ENCODE data around the gene ZDHHC8. TPM values are rescaled to one million over a fixed set of nuclear protein-coding genes. Genes with fewer than 3 reads are reported as not detected.
A peak's percentile ranks its signal among the peaks of the same experiment; 100 is the strongest.

Gene ZDHHC8
- total RNA-seq, 1 donor: 12.7 TPM

- TF ChIP-seq, protein P1, sequence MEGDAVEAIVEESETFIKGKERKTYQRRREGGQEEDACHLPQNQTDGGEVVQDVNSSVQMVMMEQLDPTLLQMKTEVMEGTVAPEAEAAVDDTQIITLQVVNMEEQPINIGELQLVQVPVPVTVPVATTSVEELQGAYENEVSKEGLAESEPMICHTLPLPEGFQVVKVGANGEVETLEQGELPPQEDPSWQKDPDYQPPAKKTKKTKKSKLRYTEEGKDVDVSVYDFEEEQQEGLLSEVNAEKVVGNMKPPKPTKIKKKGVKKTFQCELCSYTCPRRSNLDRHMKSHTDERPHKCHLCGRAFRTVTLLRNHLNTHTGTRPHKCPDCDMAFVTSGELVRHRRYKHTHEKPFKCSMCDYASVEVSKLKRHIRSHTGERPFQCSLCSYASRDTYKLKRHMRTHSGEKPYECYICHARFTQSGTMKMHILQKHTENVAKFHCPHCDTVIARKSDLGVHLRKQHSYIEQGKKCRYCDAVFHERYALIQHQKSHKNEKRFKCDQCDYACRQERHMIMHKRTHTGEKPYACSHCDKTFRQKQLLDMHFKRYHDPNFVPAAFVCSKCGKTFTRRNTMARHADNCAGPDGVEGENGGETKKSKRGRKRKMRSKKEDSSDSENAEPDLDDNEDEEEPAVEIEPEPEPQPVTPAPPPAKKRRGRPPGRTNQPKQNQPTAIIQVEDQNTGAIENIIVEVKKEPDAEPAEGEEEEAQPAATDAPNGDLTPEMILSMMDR (IDR thresholded peaks at IDR 0.05; ENCODE audit: insufficient read depth, low read length): no peak
- no peak overlapping the region for H3K4me3 ChIP-seq (ENCODE audit: low read depth, low read length)
- DNase-seq (ENCODE audit: low read depth): no peak
These were observed 47.3 kb downstream of the ZDHHC8 start for GRCh38 chr22:20178915-20179227.

GRCh38 chr22:20179455-20180244, 48.0 kb downstream of the ZDHHC8 start:
- DNase-seq (ENCODE audit: low read depth): no peak
- H3K4me3 ChIP-seq (ENCODE audit: low read depth, low read length): no peak overlapping the region
- TF ChIP-seq, protein P1 (IDR thresholded peaks at IDR 0.05; ENCODE audit: insufficient read depth, low read length): no peak

DNA sequence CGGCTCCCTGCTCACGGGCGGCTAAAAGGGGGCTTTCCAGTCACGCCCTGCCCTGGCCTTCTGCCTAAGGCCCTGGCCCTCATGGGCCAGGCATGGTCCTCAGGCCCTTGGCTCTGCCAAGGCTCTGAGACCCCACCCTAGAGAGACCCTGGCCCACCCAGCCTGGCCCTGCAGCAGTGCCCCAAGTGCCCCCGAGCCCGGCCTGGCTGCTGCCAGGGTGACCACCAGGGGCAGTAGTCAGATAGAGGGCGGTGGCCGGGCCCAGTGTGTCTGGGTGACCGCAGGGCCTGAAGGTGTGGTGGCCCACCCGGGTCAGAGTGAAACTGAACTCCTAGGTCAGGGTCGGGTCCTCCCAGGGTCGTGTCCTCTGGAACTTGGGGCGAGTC, 48.6 kb downstream of the ZDHHC8 start:
- no peak overlapping the region for H3K4me3 ChIP-seq (ENCODE audit: low read depth, low read length)
- DNase-seq (ENCODE audit: low read depth): no peak
- TF ChIP-seq, protein P1 (IDR thresholded peaks at IDR 0.05; ENCODE audit: insufficient read depth, low read length): peak; percentile 11

DNA sequence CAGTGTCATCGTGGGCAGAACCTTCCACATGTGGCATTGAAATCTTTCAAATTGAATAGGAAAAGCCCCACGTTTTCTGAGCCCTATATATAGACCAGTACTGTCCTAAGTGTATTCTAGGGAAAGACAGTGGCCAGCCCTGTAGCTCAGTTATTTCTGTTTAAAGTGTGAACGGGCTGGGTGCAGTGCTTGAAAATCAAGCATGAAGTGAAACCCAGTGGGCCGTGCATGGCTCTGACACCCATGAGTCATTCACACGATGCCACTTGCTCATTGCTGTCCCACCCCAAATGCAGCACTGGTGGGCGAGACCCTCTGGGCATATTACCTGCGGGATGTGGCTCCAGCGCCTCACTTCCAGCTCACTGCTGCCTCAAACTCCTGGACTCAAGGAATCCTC, 49.0 kb downstream of the ZDHHC8 start:
- H3K4me3 ChIP-seq (ENCODE audit: low read depth, low read length): no peak overlapping the region
- TF ChIP-seq, protein P1 (IDR thresholded peaks at IDR 0.05; ENCODE audit: insufficient read depth, low read length): no peak
- DNase-seq (ENCODE audit: low read depth): no peak

DNA sequence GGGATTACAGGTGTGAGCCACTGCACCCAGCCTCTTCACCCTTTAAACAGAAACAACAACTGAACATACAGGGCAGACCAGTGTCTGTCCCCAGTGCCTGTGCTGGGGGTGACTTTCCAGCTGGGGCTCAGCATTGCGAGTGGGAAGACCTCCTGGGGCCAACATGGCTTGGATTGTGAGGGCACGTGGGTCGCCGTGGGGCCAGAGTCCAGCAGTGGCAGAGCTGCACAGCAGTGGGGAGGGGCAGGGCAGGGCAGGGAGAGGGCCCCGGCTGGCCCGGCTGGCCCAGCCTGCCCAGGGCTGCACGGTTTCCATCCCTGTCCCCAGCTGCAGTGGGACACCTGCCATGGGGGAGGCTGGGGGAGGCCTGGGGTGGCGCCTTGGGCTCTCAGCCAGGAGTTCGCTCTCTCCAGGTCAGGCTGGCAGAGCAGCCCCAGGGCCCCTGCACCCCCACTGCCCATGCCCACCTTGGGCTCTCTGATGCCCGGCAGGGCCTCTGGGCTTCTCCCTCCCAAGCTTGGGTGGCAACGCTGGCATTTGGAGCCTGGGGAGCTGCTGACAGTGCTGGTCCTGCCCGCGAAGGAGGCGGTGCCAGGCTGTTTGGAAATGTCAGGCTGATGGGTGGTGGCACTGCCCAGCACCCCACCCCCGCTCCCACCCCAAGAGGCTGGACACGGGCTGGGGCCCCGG, 49.7 kb downstream of the ZDHHC8 start:
- DNase-seq (ENCODE audit: low read depth): no peak
- H3K4me3 ChIP-seq (ENCODE audit: low read depth, low read length): no peak overlapping the region
- TF ChIP-seq, protein P1 (IDR thresholded peaks at IDR 0.05; ENCODE audit: insufficient read depth, low read length): no peak

DNA sequence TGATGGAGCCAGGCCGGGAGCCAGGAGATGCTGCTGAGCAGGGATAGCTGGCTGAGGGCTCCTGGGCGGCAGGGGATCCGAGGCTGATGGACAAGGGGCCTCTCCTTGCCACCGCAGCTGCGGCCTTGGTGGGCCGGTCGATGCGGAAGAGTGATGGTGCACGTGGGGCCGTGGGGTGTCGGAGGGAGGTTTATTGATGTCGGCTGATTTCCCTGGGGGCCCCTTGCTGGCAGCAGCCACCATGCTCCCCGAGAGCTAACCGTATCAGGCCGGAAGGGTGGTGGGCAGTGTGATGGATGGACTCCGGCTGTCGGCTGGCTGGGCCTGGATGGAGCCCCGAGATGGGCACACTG, 50.3 kb downstream of the ZDHHC8 start:
- H3K4me3 ChIP-seq (ENCODE audit: low read depth, low read length): no peak overlapping the region
- TF ChIP-seq, protein P1 (IDR thresholded peaks at IDR 0.05; ENCODE audit: insufficient read depth, low read length): no peak
- DNase-seq (ENCODE audit: low read depth): no peak

Measured in fibroblast of the aortic adventitia (primary cell).